Dedifferentiated amniotic fluid mesenchymal stem cell (primary cell): Measurements from ENCODE around the gene RNASE7.
"Not testable (repeated sequence)": the region's sequence is repeated elsewhere in the genome, so short reads cannot be mapped to it uniquely, and the experiment has no call there.

Experiments used
- DNase-seq: peaks from one replicate; pipeline ENCODE4 v3.0.0-alpha.2; 2016; ENCODE audit errors: extremely low spot score

The RNASE7 gene, protein sequence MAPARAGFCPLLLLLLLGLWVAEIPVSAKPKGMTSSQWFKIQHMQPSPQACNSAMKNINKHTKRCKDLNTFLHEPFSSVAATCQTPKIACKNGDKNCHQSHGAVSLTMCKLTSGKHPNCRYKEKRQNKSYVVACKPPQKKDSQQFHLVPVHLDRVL

DNA sequence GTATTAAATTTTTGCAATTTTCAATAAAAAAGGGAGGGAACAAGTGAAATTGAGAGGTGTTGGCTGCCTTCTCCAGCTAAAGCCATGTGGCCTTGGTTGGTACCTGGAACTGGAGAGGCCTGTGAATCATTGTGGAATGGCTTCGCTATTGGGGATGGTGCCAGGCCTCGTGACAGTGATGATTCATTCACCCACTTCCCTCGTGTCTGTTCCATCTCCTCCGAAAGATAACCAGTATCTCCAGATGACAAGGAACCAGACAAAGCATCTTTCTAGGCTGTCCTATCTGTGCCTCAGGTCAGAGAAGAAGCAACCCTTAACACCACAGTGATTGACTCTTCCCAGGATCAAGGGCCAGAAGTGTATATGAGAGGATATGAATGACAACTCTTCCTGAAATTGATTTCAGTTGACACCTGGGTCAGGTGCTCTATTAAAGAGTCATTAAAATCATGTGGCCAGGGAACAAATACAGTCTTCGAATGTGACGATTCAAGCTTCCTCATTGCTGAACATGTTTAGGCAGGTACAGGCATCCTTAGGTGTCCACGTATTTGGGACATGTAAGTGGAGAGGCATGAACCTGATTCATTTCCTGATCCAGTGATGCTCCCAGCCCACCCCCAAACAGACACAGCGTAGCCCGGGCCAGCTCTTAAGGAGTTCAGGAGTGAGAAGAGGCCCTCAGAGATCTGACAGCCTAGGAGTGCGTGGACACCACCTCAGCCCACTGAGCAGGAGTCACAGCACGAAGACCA is at the start of gene RNASE7:
RNASE7 (plus strand) TSS at position 687 of the 758 bp plus-strand sequence. CDS start 631 bp downstream, outside the sequence.
- DNase-seq, result no peak

DNA sequence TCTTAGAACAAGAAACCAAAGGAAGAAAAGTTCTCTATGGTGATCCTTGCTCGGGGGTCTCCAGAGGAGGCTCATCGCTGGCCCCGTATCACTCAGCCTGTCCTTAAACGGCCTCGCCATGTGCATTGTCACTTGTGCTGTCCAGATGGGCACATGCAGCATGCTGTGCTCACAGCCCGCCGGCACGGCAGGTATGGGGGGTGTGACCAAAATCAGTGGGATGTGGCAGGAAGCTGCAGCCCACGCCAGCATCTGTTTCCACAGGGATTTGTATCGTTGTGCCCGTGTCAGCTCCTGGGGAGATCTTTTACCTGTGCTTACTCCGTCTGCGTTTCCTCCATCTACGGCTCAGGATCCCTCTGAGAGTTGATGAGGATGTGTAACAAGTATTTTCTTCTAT is 45.6 kb upstream of the RNASE7 start:
- DNase-seq, result no peak

DNA sequence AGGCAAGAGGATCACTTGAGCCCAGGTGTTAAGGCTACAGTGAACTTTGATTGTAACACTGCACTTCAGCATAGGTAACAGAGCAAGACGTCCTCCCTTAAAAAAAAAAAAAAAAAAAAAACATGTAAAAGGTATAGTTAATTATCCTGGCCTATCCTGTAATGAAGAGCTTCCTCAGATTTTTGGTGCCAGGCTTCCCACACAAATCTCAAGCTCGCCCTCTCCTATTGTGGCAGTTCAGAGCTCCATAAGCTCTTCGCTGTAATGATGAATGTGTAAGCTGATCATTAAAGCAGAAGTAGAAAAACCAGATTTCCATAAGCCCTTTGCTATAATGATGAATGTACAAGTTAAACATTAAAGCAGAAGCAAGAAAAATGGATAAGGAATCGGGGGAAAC is 45.0 kb upstream of the RNASE7 start:
- no peak for DNase-seq

DNA sequence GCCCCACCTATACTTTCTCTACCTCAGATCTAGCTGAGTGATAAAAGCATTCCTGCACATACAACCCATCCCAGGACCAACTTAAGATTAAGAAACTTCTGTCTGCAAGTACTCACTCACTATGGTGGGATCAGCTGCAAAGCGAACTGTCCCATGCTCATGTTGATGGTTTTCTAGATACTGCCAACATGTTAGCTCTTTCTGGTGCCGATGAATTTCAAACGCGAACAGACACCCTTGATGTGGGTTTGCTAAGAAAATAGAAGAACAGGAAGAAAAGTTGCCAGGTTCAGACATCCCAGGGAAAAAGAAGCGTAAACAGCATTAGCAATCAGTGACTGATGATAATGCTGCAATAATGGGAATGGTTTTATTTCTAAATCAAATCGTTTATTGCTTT is 44.6 kb upstream of the RNASE7 start:
- DNase-seq, result no peak

DNA sequence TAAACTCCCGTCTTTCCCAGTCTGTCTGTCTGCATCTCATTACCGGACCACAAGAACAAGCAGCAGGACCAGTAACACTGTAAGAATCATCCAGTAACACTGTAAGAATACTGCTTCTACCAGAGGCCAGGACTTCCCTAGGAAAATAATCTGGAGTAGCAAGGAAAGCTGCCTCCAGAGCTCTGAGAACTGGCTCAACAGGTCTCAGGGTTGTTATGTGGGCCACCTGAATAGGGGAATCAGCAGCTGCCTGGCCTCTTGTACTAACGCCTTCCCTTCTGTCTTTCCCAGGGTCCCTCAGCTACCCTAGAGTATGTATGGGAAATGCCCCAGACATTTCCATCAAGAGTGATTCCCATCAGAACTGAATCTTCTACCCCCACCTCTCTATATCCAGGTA is 44.0 kb upstream of the RNASE7 start:
- no peak for DNase-seq

DNA sequence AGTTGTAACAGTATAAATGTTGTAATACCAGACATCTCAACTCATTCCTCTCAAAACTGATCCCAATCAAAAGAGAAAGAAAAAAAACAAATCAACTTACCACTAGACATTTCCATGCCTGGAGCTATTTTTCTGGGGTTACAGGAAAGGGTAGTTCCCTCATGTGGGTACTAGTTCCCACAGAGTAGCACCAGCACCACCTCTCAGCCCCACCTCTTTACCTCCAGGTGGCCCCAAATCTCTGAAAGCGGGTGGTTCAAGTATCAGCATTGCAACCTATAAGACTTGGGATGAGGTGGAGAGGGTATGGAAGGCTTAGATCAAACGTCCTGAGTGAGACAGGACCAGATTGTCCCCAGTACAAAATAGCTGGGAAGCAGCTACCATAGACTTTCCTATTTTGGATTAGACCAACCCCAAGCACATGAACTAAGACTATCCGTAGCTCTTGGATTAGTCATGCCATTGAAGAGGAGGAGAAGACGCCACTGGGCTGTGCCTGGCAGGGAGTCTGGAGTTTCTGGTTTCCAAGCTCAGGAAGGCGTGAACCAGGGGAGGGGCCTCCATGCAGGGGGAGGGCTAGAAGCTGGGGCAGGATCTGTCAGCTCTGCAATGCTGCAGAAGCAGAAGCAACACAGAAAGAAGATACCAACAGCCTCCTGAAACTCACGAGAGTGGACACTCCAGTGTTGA is 43.3 kb upstream of the RNASE7 start, which contains the start of gene SLC39A2:
SLC39A2 (plus strand) TSS at position 620 of the 693 bp plus-strand sequence. CDS start 154 bp downstream, outside the sequence.
- peak; percentile 52 for DNase-seq

DNA sequence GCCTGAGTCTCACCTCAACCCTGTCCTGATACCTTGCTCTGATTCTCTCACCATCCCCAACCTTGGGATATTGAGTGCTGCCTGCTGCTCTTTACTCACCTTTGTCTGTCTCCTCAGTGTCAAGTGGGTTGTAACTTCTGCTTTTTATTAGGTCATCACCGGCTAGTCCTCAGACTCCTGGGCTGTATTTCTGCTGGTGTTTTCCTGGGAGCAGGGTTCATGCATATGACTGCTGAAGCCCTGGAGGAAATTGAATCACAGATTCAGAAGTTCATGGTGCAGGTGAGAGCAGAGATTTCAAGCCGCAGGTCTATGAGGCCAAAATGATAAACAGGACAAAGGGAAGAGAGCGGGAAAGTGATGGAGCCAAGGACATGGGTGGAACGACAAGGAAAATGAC is 42.6 kb upstream of the RNASE7 start:
- no peak for DNase-seq

DNA sequence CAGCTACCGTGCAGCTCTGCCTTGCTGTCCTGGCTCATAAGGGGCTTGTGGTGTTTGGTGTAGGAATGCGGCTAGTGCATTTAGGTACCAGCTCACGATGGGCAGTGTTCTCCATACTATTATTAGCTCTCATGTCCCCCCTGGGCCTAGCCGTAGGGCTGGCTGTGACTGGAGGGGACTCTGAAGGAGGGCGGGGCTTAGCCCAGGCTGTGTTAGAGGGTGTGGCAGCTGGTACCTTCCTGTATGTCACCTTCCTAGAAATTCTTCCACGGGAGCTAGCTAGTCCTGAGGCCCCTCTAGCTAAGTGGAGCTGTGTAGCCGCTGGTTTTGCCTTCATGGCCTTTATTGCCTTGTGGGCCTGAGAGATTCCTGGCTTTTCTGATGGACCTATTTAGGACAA is 40.9 kb upstream of the RNASE7 start:
- no peak for DNase-seq

DNA sequence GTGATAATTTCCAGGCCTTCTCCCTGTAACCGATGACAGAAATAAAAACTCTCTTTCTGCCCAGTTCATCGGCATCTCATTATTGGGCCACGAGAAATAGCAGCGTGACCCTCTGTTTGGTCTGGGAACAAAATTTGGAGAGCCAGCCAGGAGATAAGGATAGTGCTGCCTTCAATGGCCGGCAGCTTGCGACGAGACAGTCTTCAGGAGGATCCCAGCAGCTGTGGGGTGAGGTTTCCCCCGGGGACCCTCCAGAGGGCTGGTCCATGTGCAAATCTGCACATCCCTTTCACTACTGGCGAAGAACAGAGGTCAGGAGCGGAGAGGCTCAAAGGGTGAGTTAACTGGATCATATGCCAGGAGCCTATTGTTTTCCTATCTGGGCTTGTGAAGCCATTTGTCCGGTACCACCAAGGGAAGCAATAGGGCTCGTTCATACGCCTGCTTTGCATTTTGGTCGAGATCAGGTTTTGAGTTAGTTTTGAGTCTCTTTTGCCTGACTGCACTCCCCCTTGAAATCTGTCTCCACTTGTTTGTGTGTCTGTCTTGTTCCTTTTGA is 38.3 kb upstream of the RNASE7 start:
- DNase-seq, result no peak

DNA sequence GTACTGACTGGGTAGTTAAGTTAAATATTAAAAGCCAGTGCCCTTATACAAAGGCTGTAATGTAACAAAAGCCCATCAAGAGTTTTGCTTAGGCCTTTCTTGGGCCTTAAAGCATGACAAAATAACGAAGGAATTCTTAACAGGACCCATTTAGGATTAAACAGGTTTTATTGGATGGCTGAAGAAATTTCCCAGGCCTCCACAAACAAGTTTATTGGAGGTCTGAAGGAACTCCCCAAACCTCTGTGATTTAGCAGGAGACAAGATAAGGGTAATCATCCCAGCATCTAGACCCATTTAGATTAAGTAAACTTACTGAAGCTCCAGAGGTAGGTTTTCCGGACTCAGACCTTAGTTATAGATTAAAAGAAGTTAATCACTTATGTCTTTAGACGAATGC is 32.4 kb upstream of the RNASE7 start:
- DNase-seq, result not testable (repeated sequence)

DNA sequence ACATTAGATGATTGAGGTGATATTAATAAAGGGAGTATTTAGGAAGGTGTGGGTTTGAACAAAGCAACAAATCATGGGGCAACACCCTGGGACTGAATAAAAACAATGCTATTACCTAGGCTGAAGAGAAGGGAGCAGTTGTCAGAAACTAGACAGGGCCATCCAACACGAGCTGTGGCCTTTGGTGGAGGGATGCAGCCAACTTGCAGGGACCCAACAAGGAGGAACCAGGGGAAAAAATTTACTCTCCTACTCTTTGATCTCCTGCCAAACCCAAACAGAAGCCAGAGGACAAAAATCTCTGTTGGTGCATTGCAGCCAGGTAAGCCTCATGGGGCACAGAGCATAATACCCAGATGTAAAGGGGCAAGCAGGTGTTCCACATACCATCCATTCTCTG is 31.0 kb upstream of the RNASE7 start:
- no peak for DNase-seq

DNA sequence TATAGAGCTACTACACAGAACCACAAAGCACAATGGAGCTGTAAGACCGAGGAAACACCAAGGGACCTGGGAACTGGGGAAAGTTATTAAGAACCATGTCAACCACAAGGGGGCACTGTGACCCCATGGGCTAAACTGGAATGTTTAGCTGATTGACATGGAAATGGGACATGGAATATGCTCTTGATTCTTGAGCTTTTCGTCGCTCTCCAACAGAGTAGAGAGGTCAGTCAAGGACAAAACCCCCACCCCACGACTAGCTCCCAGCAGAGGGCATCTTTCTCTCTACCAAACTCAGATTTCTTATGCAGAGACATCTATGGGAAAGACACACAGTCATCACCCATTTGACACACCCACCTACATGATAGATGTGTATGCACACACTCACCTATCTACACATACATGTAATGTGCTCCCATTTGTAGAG is 27.4 kb upstream of the RNASE7 start:
- DNase-seq, result peak; percentile 82

DNA sequence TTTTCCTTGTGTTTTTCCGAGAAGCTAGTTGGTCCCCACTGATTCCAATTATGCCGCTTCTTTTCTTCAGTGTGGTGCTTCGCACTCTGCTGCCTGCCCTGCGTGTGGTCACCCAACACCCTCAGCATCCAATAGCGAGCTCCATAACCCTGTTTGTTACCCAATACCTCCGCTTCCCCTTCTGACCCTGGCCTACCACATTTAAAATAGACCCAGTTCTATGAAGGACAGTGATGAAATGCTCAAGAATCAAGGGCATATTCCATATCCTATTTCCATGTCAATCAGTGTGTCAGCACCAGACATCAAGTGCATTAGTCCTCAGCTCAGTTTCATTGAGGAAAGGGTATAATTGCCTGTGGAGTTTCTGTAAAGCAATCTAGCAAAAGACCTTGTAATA is 26.9 kb upstream of the RNASE7 start:
- DNase-seq, result no peak

DNA sequence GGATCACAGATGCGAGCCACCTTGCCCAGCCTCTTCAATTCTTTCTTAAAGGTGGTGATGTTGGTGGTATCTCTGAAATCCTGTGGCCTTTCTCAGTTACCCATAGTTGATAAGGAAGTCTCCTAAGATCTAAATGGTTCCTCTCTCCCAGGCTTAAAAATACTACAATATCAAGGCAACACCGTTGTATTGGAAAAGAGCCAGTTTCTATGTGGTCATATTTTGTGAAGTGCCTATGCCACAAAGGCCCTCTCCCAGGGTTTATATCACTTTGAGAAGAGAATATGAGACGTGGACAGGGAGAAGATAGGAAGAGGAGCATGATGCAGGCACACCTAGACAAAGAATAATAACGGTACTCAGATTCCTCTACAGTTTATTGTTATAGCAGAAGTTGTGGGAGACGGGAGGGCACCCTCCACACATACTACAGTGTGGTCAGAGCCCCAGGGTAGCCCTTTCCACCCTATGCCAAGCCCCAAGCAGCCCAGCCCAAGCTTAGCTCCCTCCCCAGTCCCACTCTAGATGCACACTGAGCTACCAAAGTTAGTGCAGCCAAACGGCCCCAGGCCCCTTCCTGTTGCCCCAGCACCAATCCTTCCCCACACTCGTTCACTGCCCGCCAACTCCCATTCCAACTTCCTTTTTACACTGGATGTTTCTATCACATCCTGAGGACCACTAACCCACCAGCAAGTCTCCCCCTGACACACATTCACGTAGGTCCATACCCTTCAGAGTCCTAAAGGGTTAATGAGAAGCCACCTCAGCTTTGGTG is 25.6 kb upstream of the RNASE7 start:
- DNase-seq, result no peak

DNA sequence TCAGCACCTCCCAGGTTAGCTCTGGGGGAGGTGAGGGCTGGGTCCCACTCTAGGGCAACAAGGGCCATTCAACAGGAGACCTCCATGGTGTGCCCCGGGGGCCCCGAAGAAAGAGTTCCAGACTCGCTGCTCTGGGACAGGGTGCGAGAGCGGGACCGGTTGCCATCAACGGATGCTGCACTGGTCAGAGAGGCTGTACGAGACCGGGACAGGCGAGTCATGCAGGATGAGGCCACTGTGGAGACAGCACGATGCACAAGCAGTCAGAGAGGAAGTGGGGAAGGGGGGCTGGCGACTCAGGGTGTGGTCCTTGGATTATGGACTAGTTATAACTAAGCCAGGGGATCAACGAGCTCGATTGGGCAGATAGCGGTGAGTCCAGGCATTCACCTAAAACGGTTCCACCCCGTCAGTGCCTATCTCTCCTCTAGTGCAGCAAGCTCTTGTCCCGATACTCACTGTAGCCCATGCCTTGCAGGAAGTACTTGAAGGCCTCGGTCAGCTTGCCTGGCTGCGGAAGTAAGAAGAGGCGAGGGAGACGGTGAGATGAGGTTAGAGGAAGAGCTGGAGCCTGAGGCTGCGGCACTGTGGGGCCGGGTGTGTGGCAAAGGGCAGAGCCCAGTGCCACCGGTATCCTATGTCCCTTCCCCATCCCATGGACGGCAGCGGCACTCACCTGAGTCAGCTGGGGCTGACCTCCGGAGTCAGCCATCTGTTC is 24.5 kb upstream of the RNASE7 start:
- DNase-seq, result no peak

DNA sequence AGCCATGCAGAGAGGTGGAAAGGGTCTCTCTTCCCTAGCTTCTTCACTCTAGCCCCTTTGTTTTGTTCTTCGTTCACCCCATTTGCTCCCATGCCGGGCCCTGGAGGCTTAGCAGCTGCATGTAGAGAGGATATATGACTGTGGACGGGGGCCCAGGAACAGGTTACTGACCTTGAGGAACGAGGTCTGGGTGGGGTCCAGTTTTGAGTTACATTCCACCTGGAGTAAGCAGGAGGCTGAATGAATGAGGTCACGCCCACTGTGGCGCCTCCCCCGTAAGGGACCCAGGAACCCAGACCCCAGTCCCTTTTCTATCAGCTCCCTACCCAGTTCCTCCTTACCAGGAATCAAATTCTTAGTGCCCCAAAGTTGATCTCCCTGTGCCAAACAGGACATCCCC is 23.9 kb upstream of the RNASE7 start:
- DNase-seq, result no peak

DNA sequence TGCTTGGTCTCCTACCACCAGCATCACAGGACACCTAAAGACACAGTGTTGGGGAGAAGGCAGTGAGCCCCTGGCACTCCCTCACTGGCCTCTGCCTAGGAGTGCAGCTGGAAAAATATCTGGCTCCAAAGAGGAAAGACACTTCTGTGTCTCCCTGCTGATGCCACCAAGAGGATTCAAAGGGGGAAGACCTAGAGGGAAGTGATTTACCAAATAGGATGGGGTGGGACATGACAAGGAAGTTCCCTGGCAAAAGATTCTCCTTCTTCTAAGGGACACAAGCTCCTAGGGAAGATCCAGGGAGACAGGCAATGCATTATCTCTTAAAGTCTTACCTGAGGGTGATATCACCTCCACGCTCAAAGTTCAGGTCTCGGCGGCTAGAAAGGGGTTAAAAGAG is 23.4 kb upstream of the RNASE7 start:
- DNase-seq, result no peak

DNA sequence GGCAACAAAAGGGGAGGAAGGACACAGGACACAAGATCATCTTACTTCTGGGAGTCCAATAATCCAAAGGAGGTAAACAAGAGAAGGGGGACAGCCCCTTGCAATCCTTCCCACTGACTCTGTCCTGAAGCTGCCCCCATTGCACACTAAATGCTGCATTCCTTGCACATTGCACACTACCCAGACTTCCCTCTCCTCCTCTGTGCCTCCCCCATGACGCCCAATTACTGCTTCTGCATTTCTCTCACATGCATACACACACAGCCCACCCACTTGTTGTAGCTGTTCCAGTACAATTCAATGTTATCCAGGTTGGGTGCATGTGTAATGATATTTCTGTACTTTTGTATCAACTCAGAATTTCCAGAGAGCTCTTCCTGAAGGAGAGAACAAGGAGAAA is 22.8 kb upstream of the RNASE7 start:
- no peak for DNase-seq

DNA sequence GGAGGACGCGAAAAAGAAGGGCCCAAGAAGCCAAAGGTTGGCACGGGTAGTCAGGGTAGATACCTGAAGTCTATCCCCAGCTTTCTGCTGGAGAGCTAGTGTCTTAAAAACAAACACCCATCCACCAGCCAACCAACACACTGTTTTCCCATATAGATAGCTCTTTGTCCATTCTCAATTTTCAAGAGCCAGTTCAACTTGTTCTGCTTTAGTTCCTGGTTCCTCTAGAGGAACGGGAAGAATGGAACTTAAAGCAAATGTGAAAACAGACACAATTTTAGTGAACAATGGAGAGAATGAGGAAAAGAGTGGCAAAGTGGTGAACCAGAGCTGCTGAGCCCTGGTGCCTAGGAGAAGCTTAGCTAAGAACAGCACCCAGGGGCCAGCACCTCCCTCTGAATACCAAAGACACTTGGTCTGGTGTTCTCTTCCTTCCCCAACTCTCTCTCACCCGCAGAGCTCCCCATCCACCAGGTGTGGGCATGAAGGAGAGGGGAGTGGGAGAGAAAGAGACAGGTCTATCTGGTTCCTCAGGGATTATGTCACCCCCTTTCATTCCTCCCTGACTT is 21.1 kb upstream of the RNASE7 start:
- DNase-seq, result no peak

DNA sequence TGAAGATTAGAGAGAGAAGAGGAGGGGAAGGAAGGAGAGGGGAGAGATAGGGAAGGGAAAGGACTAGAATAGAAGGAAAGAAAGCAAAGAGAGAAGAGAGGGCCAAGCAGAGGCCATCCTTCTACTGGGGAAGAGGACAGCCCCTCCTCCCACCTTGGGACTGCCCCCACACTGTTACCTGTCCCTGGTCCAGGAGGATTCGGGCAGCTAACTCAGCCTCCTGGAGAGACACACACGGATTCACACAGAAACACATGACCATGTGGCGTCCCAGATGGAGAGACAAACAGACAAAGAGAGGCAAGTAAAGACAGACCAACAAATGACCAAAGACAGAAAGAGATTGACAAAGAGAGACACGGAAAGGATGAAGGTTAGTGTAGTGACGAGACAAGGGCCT is 19.5 kb upstream of the RNASE7 start:
- no peak for DNase-seq

DNA sequence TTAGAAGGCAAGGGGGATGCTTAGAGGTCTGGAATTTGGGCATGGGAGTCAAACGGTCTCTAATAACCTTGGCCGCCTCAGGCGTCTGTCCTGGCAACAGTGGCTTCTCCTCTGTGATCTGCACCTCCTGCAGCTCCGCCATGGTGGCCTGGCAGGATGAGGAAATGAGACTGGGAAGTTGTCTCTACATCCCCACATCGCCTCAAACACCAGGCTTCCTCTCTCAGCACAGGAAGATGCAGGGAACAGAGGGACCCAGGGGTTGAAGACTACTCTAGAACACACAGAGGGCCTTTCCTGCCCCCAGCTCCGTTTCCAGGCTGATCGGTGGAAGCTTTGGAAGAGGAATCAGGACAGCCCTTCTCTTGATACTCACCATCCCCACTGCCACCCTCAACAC is 19.0 kb upstream of the RNASE7 start:
- no peak for DNase-seq
